Activated CD8-positive, alpha-beta T cell treated with anti-CD3 and anti-CD28 coated beads, Interleukin-2, amount 10 ng/mL, durations not matched to agents 7 days and 5 days (primary cell): Measurements from ENCODE around the gene RAPGEF1. TPM values are rescaled to one million over a fixed set of nuclear protein-coding genes. Genes with fewer than 3 reads are reported as not detected.

Experiments used
- ATAC-seq: fragments of 150-1000 bp; cut with Tn5 transposase; one replicate; pipeline ENCODE4 v1.10.0; 2021; ENCODE audit warnings: moderate library complexity
- CTCF ChIA-PET: fragments of 350-600 bp; sonication (Branson Sonifier 250); formaldehyde crosslinking; loops from one replicate; lab custom pipeline; 2021; ENCODE audit warnings: antibody characterized with exemption; lab: Charles Lee
- POLR2A ChIA-PET: fragments of 350-600 bp; sonication (Branson Sonifier 250); formaldehyde crosslinking; loops from one replicate; lab custom pipeline; 2021; ENCODE audit warnings: antibody characterized with exemption; lab: Charles Lee
- DNase-seq: peaks from one replicate; pipeline ENCODE4 v3.0.0-alpha.2; 2020
- H3K27ac Mint-ChIP-seq: one replicate; pipeline ENCODE4 v1.8.0; 2021; ENCODE audit warnings: mild to moderate bottlenecking, mixed read lengths
- H3K27me3 Mint-ChIP-seq: one replicate; pipeline ENCODE4 v1.8.0; 2021; ENCODE audit warnings: low read depth, mixed read lengths
- H3K36me3 Mint-ChIP-seq: one replicate; pipeline ENCODE4 v1.8.0; 2021; ENCODE audit warnings: low read depth, mixed read lengths
- H3K4me1 Mint-ChIP-seq: one replicate; pipeline ENCODE4 v1.8.0; 2021; ENCODE audit warnings: low read depth, mixed read lengths
- H3K4me3 Mint-ChIP-seq: one replicate; pipeline ENCODE4 v1.8.0; 2021; ENCODE audit warnings: mild to moderate bottlenecking, mixed read lengths
- H3K9me3 Mint-ChIP-seq: one replicate; pipeline ENCODE4 v1.8.0; 2022; ENCODE audit warnings: mixed read lengths; ENCODE audit not compliant: insufficient read depth
- total RNA-seq, 2 experiments: library from RNA; stranded (reverse); gene quantifications; one replicate each; pipeline ENCODE4 v1.2.3, GENCODE V29; 2021

The RAPGEF1 gene
- total RNA-seq, 2 experiments from 2014 or later: 128 TPM

DNA sequence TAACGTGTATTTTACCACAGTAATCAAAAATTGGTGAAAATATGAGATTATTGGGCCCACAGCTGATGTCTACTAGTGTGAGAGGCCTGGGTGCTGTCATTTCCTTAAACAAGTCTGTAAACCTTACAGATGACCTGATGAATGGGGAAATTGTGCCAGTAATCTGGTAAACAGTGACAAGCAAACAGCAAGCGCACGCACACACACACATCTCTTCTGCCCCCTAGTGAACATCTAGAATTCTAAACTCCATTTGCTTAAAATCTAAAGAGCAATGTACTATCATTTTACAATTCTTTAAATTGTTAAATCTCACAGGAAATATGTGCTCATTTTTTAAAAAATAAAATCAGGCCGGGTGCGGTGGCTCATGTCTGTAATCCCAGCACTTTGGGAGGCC, 7.5 kb upstream of the RAPGEF1 start:
- H3K4me1 Mint-ChIP-seq: peaks cover 36% of the 10 kb centered on the region
- H3K4me3 Mint-ChIP-seq: no peak overlapping the region
- ChIA-PET POLR2A (no interaction called here), CTCF (interaction anchor here (0.8 to 6.9 kb wide), 3 partner anchors 13 to 162 kb away, joined by 4 to 54 read pairs (median 5); no protein-coding TSS in a partner anchor)
- peaks cover 2% of the 10 kb centered on the region for H3K27me3 Mint-ChIP-seq
- ATAC-seq (peak; percentile 50), DNase-seq (peak; percentile 61)
- peak overlapping the region; percentile 17 for H3K27ac Mint-ChIP-seq
- H3K9me3 Mint-ChIP-seq: no peaks in the 10 kb centered on the region
- no peaks in the 10 kb centered on the region for H3K36me3 Mint-ChIP-seq

DNA sequence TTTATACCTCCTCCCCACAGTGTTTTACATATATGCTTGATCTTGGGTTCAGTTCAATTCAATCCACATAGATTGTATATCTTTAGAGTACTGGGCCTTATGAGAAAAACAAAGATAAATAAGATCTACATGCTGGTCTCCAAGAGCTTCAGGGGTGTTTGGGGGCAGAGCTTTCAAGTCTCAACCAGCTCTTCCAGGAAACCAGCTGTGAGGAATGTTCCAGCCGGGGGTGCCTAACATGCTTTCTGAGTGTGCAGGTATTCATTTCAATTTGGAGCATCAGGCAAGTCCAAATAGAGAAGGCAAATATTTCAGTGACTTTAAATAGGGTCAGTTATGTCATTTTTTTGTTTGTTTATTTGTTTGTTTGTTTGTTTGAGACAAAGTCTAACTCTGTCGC, 5.7 kb upstream of the RAPGEF1 start:
- ChIA-PET CTCF (interaction anchor here (0.9 to 7.5 kb wide), 7 partner anchors 9 to 373 kb away, joined by 3 to 100 read pairs (median 20); no protein-coding TSS in a partner anchor), POLR2A (interaction anchor here (1.0 to 2.6 kb wide), 3 partner anchors 13 to 373 kb away, joined by 3 to 12 read pairs (median 3); no protein-coding TSS in a partner anchor)
- DNase-seq (no peak), ATAC-seq (no peak)
- H3K4me3 Mint-ChIP-seq: no peak overlapping the region
- H3K9me3 Mint-ChIP-seq: no peaks in the 10 kb centered on the region
- peaks cover 36% of the 10 kb centered on the region for H3K4me1 Mint-ChIP-seq
- peaks cover 2% of the 10 kb centered on the region for H3K27me3 Mint-ChIP-seq
- H3K36me3 Mint-ChIP-seq: no peaks in the 10 kb centered on the region
- no peak overlapping the region for H3K27ac Mint-ChIP-seq

DNA sequence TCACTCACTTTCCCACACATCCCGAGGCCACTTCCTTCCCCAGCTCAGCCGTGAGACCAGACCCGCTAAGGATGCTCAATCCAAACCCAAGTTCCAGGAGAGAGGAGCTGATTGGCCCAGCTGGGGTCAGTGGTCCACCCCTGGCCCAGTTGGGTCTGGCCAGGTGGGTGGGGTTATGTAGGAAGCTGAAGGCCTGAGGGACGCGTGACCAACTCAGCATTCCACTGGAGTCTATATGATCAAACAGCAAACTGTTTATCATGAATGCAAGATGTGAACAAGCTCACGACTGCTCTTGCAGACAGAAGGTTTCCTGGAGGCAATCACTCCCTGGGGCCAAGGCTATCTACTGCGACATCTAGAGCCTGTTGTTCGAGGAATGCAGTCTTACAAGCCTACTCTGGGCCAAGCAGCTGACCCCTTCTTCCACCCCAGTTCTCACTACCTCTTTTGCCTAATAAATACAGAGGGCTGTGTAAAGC, 4.9 kb upstream of the RAPGEF1 start:
- H3K9me3 Mint-ChIP-seq: no peaks in the 10 kb centered on the region
- H3K4me3 Mint-ChIP-seq: no peak overlapping the region
- H3K4me1 Mint-ChIP-seq: peaks cover 41% of the 10 kb centered on the region
- no peaks in the 10 kb centered on the region for H3K36me3 Mint-ChIP-seq
- DNase-seq (no peak), ATAC-seq (no peak)
- H3K27me3 Mint-ChIP-seq: no peaks in the 10 kb centered on the region
- POLR2A ChIA-PET: interaction anchor here (0.8 to 2.6 kb wide), 7 partner anchors 12 to 620 kb away, joined by 3 to 13 read pairs (median 3); partner anchors contain the start of gene NUP214
- H3K27ac Mint-ChIP-seq: peak overlapping the region; percentile 91
- CTCF ChIA-PET: interaction anchor here (0.8 to 7.5 kb wide), 17 partner anchors 10 to 395 kb away, joined by 3 to 100 read pairs (median 6); no protein-coding TSS in a partner anchor

DNA sequence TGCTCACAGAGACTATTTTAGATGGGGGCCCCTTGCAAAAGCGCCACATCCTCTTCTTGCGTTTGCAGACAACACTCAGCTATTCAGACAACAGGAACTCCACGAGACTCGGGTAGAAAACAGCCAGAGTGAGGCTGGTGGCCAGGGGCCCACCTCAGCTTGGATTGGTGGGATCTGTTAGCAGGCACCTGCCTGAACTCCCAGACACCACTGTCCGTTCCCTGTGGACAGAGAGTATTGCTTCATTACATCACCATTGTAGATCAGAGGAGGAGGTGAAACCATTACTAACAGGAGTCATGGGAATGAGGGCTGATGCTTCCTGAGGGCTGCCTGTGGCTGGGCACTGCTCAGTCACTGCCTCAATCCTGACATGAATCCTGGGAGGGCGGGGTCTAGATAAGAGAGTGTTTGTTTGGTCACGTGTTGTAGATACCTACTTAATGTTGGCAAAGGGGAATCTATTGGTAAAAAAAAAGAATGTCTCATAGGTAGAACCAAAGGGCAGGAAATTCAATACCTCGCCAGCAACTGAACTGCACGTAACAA, 4.4 kb upstream of the RAPGEF1 start:
- H3K4me1 Mint-ChIP-seq: peaks cover 41% of the 10 kb centered on the region

DNA sequence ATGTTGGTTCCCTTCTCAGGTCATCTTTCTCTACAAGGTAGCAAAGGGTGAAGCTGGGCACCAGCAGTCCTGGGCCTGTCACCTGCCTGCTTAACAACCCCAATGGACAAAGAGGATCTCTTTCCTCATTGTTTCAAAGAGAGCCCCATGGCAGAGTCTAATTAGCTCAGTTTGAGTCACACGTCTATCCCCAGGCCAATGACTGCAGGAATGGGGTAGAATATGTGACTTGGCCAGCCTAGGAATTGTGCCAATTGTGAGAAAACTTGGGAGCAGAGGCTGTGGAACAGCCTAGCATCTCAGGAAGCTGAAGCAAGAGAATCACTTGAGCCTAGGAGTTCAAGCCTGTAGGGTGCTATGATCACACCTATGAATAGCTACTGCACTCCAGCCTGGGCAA, 3.6 kb upstream of the RAPGEF1 start:
- CTCF ChIA-PET: interaction anchor here (0.7 to 7.5 kb wide), 26 partner anchors 9 to 394 kb away, joined by 3 to 100 read pairs (median 5); no protein-coding TSS in a partner anchor
- Mint-ChIP-seq H3K27me3 (no peaks in the 10 kb centered on the region), H3K4me1 (peaks cover 45% of the 10 kb centered on the region), H3K27ac (peak overlapping the region; percentile 91), H3K9me3 (no peaks in the 10 kb centered on the region), H3K4me3 (no peak overlapping the region), H3K36me3 (peaks cover 7% of the 10 kb centered on the region)
- ATAC-seq (no peak), DNase-seq (no peak)
- POLR2A ChIA-PET: interaction anchor here (0.6 to 2.6 kb wide), 10 partner anchors 11 to 371 kb away, joined by 3 to 13 read pairs (median 4); no protein-coding TSS in a partner anchor

More for the DNA sequence above, 4.4 kb upstream of the RAPGEF1 start:
- Mint-ChIP-seq H3K36me3 (no peaks in the 10 kb centered on the region), H3K27me3 (no peaks in the 10 kb centered on the region), H3K27ac (peak overlapping the region; percentile 91), H3K9me3 (no peaks in the 10 kb centered on the region), H3K4me3 (peak overlapping the region; percentile 53)
- ChIA-PET POLR2A (interaction anchor here (0.6 to 2.6 kb wide), 10 partner anchors 11 to 619 kb away, joined by 3 to 13 read pairs (median 4); partner anchors contain the start of gene NUP214), CTCF (interaction anchor here (0.7 to 7.5 kb wide), 26 partner anchors 9 to 394 kb away, joined by 3 to 100 read pairs (median 5); no protein-coding TSS in a partner anchor)
- ATAC-seq (peak; percentile 13), DNase-seq (peak; percentile 56)

DNA sequence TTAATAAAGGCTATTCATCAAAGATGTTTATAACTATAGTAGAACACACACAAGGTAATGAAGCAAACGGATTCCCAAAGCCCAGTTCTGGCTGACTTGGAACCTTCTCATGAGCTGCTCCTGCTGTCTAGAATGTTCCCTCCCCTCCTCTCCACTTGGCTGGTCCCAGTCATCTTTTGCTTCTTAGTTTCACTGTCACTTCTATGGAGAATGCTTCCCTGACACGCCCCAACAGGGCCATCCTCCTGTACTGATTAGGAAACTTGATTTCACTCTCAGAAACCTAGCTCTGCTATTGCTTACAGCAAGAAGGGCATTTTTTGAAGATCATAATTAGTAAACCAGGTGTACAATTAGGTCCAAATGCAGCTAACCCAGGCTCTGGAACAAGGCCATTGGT, 3.2 kb upstream of the RAPGEF1 start:
- ATAC-seq: no peak
- H3K9me3 Mint-ChIP-seq: no peaks in the 10 kb centered on the region
- CTCF ChIA-PET: interaction anchor here (0.8 to 7.5 kb wide), 23 partner anchors 8 to 370 kb away, joined by 3 to 100 read pairs (median 5); no protein-coding TSS in a partner anchor
- no peak overlapping the region for H3K4me3 Mint-ChIP-seq
- no peaks in the 10 kb centered on the region for H3K27me3 Mint-ChIP-seq
- H3K4me1 Mint-ChIP-seq: peaks cover 49% of the 10 kb centered on the region
- no peak overlapping the region for H3K27ac Mint-ChIP-seq
- DNase-seq: no peak
- POLR2A ChIA-PET: interaction anchor here (1.0 to 2.6 kb wide), 6 partner anchors 10 to 240 kb away, joined by 3 to 13 read pairs (median 4); no protein-coding TSS in a partner anchor
- peaks cover 7% of the 10 kb centered on the region for H3K36me3 Mint-ChIP-seq

DNA sequence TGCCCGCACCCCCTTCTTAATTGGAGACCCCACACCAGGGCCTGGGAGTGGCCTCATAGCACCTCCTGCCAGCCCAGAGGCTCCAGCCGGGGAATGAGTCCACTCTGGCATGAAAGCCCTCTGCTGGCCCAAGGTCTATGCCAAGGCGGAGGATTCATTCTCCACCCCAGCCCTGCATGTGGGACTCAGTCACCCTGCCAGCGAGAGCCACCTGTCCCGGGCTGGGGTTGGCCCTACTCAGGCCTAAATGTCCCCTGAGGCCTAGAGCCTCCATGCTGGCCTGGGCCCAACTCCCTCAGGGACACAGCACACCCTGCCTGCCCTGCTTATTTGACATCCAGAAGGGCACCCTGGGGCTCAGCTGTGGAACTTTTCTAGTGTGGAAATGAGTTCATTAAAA, 1.0 kb upstream of the RAPGEF1 start:
- POLR2A ChIA-PET: interaction anchor here (0.7 kb wide), 1 partner anchor 145 kb away, joined by 3 read pairs; no protein-coding TSS in a partner anchor
- H3K27me3 Mint-ChIP-seq: no peaks in the 10 kb centered on the region

DNA sequence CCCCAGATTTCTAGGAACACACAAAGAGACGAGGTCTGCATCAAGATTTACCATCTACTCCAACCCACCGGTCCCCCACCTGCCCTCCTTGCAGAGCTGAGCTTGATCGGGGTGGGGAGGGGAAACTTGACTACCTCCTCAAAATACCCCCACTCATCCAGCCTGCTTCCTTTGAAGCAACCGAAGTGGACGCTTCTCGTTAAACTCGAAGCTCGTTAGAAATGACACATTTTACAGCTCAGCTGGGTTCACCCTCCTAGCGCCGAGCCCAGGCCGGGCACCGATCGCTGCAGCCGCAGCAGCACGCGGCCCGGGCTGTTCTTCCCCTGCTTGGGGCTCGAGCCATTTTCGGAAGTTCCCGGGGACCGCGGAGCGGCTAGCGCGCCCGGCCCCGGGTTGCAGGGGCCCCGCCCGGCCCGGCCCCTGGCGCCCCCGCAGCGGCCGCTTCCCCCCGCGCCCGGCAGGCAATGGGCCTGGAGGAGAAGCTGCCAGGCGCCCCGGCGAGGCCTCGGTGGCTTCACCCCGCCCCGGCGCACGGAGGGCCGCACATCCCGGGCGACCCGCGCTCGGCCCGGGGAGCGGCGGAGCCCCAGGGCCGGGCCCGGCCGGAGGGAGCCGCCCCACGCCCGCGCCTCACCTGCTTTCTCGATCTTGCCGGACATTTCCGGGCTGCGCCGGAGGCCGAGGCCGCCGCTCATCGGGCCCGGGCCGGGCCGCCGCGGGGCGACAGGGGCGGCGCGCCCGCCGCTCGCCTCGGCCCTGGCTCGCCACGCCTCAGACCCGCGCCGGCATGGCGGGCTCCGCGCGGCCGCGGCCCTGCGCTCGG, 530 bp downstream of the RAPGEF1 start:
- no peaks in the 10 kb centered on the region for H3K27me3 Mint-ChIP-seq
- peaks cover 64% of the 10 kb centered on the region for H3K4me1 Mint-ChIP-seq
- peak; percentile 39 for ATAC-seq
- DNase-seq: peak; percentile 60
- POLR2A ChIA-PET: interaction anchor here (1.1 to 2.0 kb wide), 4 partner anchors 11 to 149 kb away, joined by 3 to 14 read pairs (median 4); no protein-coding TSS in a partner anchor
- H3K9me3 Mint-ChIP-seq: no peaks in the 10 kb centered on the region
- peaks cover 35% of the 10 kb centered on the region for H3K36me3 Mint-ChIP-seq
- H3K4me3 Mint-ChIP-seq: peak overlapping the region; percentile 91
- H3K27ac Mint-ChIP-seq: peak overlapping the region; percentile 78
- CTCF ChIA-PET: interaction anchor here (0.9 to 7.5 kb wide), 29 partner anchors 8 to 390 kb away, joined by 3 to 100 read pairs (median 6); no protein-coding TSS in a partner anchor

More for the DNA sequence above, 1.0 kb upstream of the RAPGEF1 start:
- Mint-ChIP-seq H3K9me3 (no peaks in the 10 kb centered on the region), H3K36me3 (peaks cover 20% of the 10 kb centered on the region), H3K4me3 (peak overlapping the region; percentile 65), H3K4me1 (peaks cover 57% of the 10 kb centered on the region), H3K27ac (peak overlapping the region; percentile 85)
- DNase-seq: no peak
- no peak for ATAC-seq
- CTCF ChIA-PET: interaction anchor here (0.7 to 7.5 kb wide), 32 partner anchors 8 to 336 kb away, joined by 3 to 100 read pairs (median 5); no protein-coding TSS in a partner anchor

DNA sequence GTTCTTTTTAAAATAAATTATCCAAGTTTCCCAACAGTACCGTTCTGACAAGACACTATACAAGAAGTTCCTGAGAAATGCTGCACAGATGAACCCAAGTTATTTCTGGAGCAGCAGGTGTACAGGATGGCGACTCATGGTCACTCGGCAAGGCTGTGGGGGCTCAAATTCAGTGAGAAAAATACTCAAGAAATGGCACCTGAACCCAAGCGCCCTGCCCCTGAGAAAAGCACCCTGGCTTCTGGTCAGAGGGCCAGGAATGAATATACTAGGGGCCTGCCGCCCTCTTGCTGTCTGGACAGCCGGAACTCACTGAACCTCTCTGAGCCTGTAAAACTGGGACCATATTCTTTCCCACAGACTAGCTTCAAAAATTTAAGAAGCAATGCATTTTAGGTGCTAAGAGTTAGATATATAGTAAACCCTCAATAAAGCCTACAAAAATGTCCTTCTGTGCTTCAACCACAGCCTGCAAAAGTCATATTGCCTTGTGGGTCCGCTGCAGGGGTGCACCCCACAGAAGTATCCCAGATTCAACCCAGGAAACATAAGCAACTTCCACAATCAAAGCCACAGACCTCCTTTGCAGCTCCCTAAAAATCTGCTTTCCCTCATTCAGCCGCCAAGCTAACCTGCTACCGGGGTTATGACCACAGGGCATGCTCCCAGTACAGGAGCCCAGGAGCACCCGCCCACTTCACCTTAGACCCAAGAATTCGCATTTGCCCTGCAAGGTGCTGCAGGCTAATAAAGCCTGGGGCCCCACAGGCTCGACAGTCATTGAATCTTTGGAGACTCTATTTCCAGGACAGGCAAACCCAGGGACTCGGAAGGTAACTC, 1.4 kb downstream of the RAPGEF1 start:
- Mint-ChIP-seq H3K9me3 (no peaks in the 10 kb centered on the region), H3K27ac (peak overlapping the region; percentile 78), H3K36me3 (peaks cover 36% of the 10 kb centered on the region), H3K27me3 (no peaks in the 10 kb centered on the region), H3K4me3 (peak overlapping the region; percentile 91), H3K4me1 (peaks cover 64% of the 10 kb centered on the region)
- peak; percentile 50 for DNase-seq
- ATAC-seq: peak; percentile 11
- POLR2A ChIA-PET: interaction anchor here (0.6 to 2.0 kb wide), 5 partner anchors 10 to 148 kb away, joined by 3 to 14 read pairs (median 3); no protein-coding TSS in a partner anchor
- CTCF ChIA-PET: interaction anchor here (0.9 to 7.5 kb wide), 20 partner anchors 7 to 234 kb away, joined by 3 to 100 read pairs (median 8); no protein-coding TSS in a partner anchor

DNA sequence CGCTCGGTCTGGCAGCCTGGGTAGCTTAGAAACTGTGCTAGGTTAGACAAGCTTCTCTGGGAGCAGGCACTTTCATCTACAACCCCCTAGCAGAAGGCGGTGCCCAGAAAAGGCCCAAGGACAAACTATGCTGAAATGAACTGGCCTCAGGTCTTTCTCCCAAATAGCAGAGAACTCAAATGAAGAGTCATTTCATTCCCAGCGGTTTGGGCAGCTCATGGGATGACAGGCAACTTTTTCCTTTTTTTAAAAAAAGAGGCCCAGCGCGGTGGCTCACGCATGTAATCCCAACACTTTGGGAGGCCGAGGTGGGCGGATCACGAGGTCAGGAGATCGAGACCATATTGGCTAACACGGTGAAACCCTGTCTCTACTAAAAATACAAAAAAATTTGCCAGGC, 2.5 kb downstream of the RAPGEF1 start:
- H3K4me3 Mint-ChIP-seq: peak overlapping the region; percentile 62
- no peaks in the 10 kb centered on the region for H3K27me3 Mint-ChIP-seq
- ATAC-seq (no peak), DNase-seq (no peak)
- H3K27ac Mint-ChIP-seq: peak overlapping the region; percentile 95
- peaks cover 64% of the 10 kb centered on the region for H3K4me1 Mint-ChIP-seq
- CTCF ChIA-PET: interaction anchor here (0.8 to 2.1 kb wide), 4 partner anchors 10 to 95 kb away, joined by 3 to 8 read pairs (median 3); no protein-coding TSS in a partner anchor
- POLR2A ChIA-PET: interaction anchor here (1.2 kb wide), 1 partner anchor 8 kb away, joined by 4 read pairs; no protein-coding TSS in a partner anchor
- H3K9me3 Mint-ChIP-seq: no peaks in the 10 kb centered on the region
- peaks cover 36% of the 10 kb centered on the region for H3K36me3 Mint-ChIP-seq
